Measurements from ENCODE around the gene SLC5A5.
"Not testable (repeated sequence)": the region's sequence is repeated elsewhere in the genome, so short reads cannot be mapped to it uniquely, and the experiment has no call there.

The SLC5A5 gene

GRCh38 chr19:17915940-17916593 lies 44.3 kb downstream of the SLC5A5 start:
- no peak for DNase-seq

- DNase-seq, result not testable (repeated sequence)
Measured at GRCh38 chr19:17918151-17918550, 46.4 kb downstream of the SLC5A5 start.

GRCh38 chr19:17919122-17919521 lies 47.4 kb downstream of the SLC5A5 start:
- not testable (repeated sequence) for DNase-seq

GRCh38 chr19:17920527-17920926 lies 48.8 kb downstream of the SLC5A5 start:
- no peak for DNase-seq

- DNase-seq, result no peak
Measured at GRCh38 chr19:17922138-17922537, 50.4 kb downstream of the SLC5A5 start.

GRCh38 chr19:17926044-17926443 lies 54.3 kb downstream of the SLC5A5 start:
- no peak for DNase-seq

GRCh38 chr19:17929056-17929455 lies 57.3 kb downstream of the SLC5A5 start:
- no peak for DNase-seq

- DNase-seq, result no peak
Measured at GRCh38 chr19:17931532-17932191, 59.9 kb downstream of the SLC5A5 start.

- DNase-seq, result peak; percentile 24 to 94 (median 81)
Measured at GRCh38 chr19:17932485-17933338, 61.0 kb downstream of the SLC5A5 start, which contains the start of gene CCDC124. TSS of gene CCDC124 (plus strand) at chr19:17933015. CDS start at chr19:17936421, 3,406 bp downstream.

GRCh38 chr19:17933414-17934129 lies 61.8 kb downstream of the SLC5A5 start:
- DNase-seq, result no peak

GRCh38 chr19:17936379-17936778 lies 64.6 kb downstream of the SLC5A5 start:
- no peak for DNase-seq

- no peak for DNase-seq
Measured at GRCh38 chr19:17937371-17937900, 65.7 kb downstream of the SLC5A5 start.

GRCh38 chr19:17938092-17938845 lies 66.5 kb downstream of the SLC5A5 start:
- peak in 50 of 56 donors; percentile 5 to 86 (median 53) for DNase-seq

GRCh38 chr19:17942181-17942580 lies 70.4 kb downstream of the SLC5A5 start:
- DNase-seq, result no peak

- peak in 2 of 56 donors; percentile 9 to 30 for DNase-seq
Measured at GRCh38 chr19:17942582-17943273, 71.0 kb downstream of the SLC5A5 start.

- DNase-seq, result peak in 15 of 56 donors; percentile 1 to 49 (median 24)
Measured at GRCh38 chr19:17943274-17944221, 71.8 kb downstream of the SLC5A5 start.

- DNase-seq, result peak in 4 of 56 donors; percentile 3 to 11 (median 8)
Measured at GRCh38 chr19:17944301-17944700, 72.6 kb downstream of the SLC5A5 start.
